NCI-H146 (cell line): ENCODE data around the gene KRIT1.

ENCODE experiments used
- DNase-seq: peaks from one replicate; lab custom pipeline; 2025; lab: John Stamatoyannopoulos, UW

Gene KRIT1

DNA sequence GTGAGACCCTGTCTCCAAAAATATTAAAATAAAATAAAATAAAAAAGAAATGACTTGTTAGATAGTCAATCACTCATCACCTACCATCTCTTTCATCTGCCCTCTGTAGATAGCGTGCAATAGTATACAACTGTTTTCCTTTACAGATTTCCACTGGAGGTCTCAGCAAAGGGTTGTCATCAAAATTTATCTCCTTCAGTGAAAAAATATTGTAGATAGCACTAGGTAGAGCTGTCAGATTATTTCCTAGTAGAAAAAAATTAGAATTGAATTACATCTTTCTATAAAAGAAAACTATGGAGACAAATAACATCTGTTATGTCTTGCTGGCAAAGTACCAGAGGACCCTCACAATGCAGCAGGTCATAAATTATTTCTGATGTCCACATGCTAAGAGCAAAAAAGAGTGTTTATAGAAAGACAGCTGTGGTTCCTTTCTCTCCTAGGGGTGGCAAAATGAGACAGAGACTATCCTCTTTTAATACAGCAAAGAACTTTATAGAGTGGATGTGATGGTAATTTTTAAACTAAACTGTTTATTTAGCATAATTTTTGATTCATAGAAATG is 95.2 kb downstream of the KRIT1 start:
- DNase-seq: no peak

DNA sequence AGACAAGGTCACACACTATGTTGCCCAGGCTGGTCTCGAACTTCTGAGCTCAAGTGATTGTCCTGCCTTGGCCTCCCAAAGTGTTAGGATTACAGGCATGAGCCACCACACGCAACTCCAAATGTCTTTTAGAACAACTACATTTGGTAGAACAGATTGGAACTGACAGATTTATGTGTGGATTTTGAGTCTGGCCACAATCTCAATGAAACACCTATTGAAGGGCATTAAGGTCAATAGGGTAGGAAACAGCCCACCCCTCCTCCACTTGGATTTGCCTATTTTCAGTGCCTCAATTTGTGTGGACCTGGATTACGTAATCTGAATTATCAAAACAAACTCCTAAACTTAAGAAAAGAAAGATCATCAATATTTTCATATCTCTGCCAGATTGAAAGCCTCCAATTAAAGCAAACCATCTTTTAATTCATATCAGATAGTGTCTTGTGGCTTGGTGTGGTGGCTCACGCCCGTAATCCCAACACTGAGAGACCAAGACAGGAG is 95.9 kb downstream of the KRIT1 start:
- no peak for DNase-seq
